Gastroesophageal sphincter (tissue), 4 donors: ENCODE data around the gene SMIM45.
A peak's percentile ranks its signal among the peaks of the same experiment; 100 is the strongest.

Experiments used
- ATAC-seq: fragments of 150-250 bp; one replicate; pipeline ENCODE4 v1.9.1; 2016; ENCODE audit warnings: mild to moderate bottlenecking, moderate library complexity
- H3K27ac ChIP-seq, 4 donors: fragments of 200-600 bp; sonication (generic) in 3 of 4; 1 replicate in 3 of 4; 2 replicates in 1 of 4; pipeline ENCODE4 v1.5.1; 2016 to 2019
- H3K27me3 ChIP-seq: fragments of 200-600 bp; sonication (generic); one replicate; pipeline ENCODE4 v1.5.1; 2019
- H3K36me3 ChIP-seq, 2 donors: fragments of 200-600 bp; sonication (generic); one replicate each; pipeline ENCODE4 v1.5.1; 2019; ENCODE audit warnings: control low read depth in 1 of 2
- H3K4me1 ChIP-seq, 3 donors: fragments of 200-600 bp; sonication (generic); 1 replicate in 2 of 3; 2 replicates in 1 of 3; pipeline ENCODE4 v1.5.1; 2016 to 2019; ENCODE audit warnings: control low read depth in 2 of 3
- H3K4me3 ChIP-seq, 2 donors: fragments of 200-600 bp; sonication (generic); one replicate each; pipeline ENCODE4 v1.5.1; 2019; ENCODE audit warnings: mild to moderate bottlenecking in 1 of 2, moderate library complexity in 1 of 2
- H3K9me3 ChIP-seq, 3 donors: fragments of 200-600 bp; sonication (generic); one replicate each; pipeline ENCODE4 v1.5.1; 2017 to 2019; ENCODE audit warnings: control low read depth in 2 of 3
- EP300 ChIP-seq: sonication (generic); formaldehyde crosslinking; IDR thresholded peaks from one replicate; pipeline ENCODE4 v1.6.1; 2017; ENCODE audit warnings: antibody characterized with exemption, mild to moderate bottlenecking
- POLR2A ChIP-seq, 2 donors: fragments of 450-650 bp; IDR thresholded peaks; one replicate each; pipeline ENCODE4 v1.6.1; 2017; ENCODE audit warnings: antibody characterized with exemption in 2 of 2, mild to moderate bottlenecking in 2 of 2, moderate library complexity in 1 of 2
- POLR2AphosphoS5 ChIP-seq: sonication (generic); formaldehyde crosslinking; IDR thresholded peaks from one replicate; pipeline ENCODE4 v1.6.1; 2017; ENCODE audit warnings: antibody characterized with exemption
- WGBS, 2 donors: methylation state at CpG; one replicate each; pipeline ENCODE4 v1.1.5; 2018; ENCODE audit warnings: low coverage in 1 of 2; 5-methylcytosine and 5-hydroxymethylcytosine counted together
- TF ChIP-seq, protein P1 (sequence below), 4 experiments: fragments of 200-600 bp in 2 of 4; fragments of 450-650 bp in 2 of 4; sonication (generic) in 1 of 4; IDR thresholded peaks; one replicate each; pipeline ENCODE4 v1.5.1; 2017 to 2019; ENCODE audit warnings: antibody characterized with exemption in 4 of 4, mild to moderate bottlenecking in 2 of 4, moderate library complexity in 2 of 4

Gene SMIM45

DNA sequence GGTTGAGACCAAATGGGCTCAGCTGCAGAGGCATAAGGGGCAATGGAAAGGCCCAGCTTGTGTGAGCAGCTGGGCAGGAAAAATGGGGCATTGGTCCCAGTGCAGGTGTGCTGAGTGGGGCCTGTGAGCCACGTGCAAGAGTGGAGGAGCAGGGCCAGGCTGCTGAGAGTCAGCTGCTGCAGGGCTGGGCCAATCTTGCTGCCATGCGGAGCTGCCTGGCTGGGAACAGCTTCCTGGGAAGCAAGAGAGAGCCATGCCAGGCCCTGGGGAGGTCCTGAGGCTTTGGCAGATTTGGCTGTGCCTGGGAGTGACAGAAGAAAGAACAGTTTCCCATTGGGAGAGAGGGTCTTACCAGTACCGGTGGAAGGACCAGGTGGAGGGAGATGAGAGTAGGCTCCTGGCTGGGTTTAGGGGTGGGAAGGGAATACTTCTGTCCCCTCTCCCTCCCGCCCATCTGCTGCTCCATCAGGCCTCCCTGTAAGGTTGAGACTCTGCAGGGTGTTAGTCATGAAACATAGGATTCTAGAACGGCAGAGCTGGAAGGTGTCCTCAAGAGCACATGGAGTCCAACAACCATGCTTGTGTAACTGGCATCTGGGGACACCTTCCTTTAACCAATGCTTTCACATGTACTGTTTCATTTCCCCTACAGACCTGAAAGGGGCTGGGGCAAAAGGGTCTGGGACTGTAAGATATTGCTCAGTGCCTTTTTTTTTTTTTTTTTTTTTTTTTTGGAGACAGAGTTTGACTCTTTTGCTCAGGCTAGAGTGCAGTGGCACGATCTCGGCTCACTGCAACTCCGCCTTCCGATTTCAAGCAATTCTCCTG is 27.7 kb downstream of the SMIM45 start:
- TF ChIP-seq EP300 (no peak), POLR2AphosphoS5 (no peak), POLR2A (IDR thresholded peaks at IDR 0.05) (no peak)
- TF ChIP-seq, protein P1, sequence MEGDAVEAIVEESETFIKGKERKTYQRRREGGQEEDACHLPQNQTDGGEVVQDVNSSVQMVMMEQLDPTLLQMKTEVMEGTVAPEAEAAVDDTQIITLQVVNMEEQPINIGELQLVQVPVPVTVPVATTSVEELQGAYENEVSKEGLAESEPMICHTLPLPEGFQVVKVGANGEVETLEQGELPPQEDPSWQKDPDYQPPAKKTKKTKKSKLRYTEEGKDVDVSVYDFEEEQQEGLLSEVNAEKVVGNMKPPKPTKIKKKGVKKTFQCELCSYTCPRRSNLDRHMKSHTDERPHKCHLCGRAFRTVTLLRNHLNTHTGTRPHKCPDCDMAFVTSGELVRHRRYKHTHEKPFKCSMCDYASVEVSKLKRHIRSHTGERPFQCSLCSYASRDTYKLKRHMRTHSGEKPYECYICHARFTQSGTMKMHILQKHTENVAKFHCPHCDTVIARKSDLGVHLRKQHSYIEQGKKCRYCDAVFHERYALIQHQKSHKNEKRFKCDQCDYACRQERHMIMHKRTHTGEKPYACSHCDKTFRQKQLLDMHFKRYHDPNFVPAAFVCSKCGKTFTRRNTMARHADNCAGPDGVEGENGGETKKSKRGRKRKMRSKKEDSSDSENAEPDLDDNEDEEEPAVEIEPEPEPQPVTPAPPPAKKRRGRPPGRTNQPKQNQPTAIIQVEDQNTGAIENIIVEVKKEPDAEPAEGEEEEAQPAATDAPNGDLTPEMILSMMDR (IDR thresholded peaks at IDR 0.05): no peak
- no peak overlapping the region for H3K4me3 ChIP-seq
- H3K36me3 ChIP-seq: no peaks in the 10 kb centered on the region
- ATAC-seq: no peak
- H3K27me3 ChIP-seq: peaks cover 38% of the 10 kb centered on the region
- 49 to 63% methylated on average over 2 to 3 of the region's 9 CpGs for WGBS, 2 donors
- no peak overlapping the region for H3K27ac ChIP-seq
- peaks cover 0 to 16% (median 9%) of the 10 kb centered on the region in 3 donors for H3K4me1 ChIP-seq
- no peaks in the 10 kb centered on the region for H3K9me3 ChIP-seq

DNA sequence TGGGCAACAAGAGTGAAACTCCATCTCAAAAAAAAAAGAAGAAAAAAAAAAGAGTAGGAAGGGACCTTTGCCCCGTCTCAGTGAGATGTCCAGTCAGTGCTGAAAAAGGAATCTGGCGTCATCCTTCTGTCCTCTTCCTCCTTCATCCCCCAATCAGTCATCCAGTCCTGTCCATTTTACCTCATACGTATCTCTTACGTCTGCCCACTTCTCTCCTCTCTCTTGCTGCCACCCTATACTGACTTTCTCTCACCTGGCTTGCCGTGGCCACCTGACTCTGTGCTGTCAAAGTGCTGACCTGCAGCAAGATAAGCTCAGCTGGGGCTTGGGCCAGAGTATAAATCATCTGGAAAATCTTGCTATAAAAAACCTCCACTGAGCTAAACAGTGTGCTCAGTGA is 30.9 kb downstream of the SMIM45 start:
- TF ChIP-seq POLR2AphosphoS5: no peak
- no peak for TF ChIP-seq EP300
- TF ChIP-seq, protein P1 (IDR thresholded peaks at IDR 0.05): no peak
- no peak for TF ChIP-seq POLR2A (IDR thresholded peaks at IDR 0.05)
- WGBS, 2 donors: 55 to 71% methylated on average over 5 of the region's 5 CpGs
- Histone ChIP-seq H3K36me3 (no peaks in the 10 kb centered on the region), H3K27ac (no peak overlapping the region), H3K4me1 (no peaks in the 10 kb centered on the region), H3K27me3 (peaks cover 9% of the 10 kb centered on the region), H3K4me3 (no peak overlapping the region), H3K9me3 (no peaks in the 10 kb centered on the region)
- ATAC-seq: no peak

DNA sequence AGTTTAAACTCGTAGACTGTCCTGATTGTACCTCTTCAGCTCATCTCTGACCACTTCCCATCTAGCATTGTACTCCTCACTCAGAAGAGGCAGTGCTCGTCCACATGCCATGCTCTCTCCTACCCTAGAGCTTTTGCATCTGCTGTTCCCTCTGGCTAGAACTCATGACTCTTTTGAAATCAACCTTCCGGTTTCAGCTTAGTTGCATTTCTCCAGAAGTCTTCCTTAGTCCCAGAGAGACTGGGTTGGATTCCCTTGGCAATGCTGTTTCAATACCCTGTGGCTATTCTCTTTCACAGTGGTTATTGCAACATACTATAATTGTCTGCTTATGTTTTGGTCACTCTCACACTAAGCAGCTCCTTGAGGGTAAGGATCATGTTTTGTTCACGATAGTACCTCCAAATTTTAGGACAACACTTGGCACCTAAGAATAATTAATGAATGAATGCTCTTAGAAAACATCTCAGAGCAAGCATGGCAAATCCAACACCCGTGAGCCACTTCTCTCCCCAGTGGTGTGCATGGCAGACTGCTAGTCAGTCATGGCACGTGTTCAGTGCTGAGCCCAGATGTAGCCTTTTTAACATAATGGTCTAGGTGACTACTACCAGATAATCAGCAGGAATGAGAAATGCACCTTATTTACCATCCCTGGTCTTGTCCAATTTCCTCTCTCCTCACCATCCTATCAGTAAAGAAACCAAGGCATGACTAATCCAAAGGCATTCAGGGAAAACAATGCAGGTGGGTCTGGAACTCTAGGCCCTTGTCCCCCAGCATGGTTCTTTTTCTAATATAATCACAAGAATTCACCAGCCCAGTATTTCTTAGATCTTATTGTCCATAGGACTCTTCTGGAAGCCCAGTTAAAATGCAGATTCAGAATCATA is 31.8 kb downstream of the SMIM45 start:
- no peak overlapping the region for H3K27ac ChIP-seq
- no peaks in the 10 kb centered on the region for H3K4me1 ChIP-seq
- TF ChIP-seq POLR2AphosphoS5: no peak
- TF ChIP-seq POLR2A (IDR thresholded peaks at IDR 0.05): no peak
- TF ChIP-seq EP300: no peak
- TF ChIP-seq, protein P1 (IDR thresholded peaks at IDR 0.05): no peak
- no peaks in the 10 kb centered on the region for H3K36me3 ChIP-seq
- no peak overlapping the region for H3K4me3 ChIP-seq
- ATAC-seq: peak; percentile 66
- H3K9me3 ChIP-seq: no peaks in the 10 kb centered on the region
- peaks cover 5% of the 10 kb centered on the region for H3K27me3 ChIP-seq
- 70 to 77% methylated on average over 6 of the region's 6 CpGs for WGBS, 2 donors

DNA sequence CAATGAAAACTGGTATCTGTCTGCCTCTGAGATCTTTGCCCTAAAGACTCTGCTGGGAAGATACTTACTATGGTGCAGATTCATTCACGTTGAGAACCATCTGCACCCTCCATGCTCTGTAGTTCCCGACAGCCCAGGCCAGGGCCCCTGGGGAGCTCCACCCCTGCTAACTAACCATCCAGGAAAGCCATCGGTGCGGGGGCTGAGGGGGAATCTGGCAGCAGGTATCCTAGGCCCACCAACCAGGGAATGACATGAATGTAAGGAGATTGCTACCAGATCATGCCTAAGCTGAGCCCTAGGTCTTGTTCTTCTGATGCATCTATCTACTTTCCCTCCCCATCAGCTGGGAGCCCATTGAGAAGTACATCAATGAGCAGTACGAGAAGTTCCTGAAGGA is 35.3 kb downstream of the SMIM45 start:
- Histone ChIP-seq H3K36me3 (no peaks in the 10 kb centered on the region), H3K4me1 (no peaks in the 10 kb centered on the region), H3K4me3 (no peak overlapping the region), H3K27me3 (peaks cover 5% of the 10 kb centered on the region), H3K27ac (no peak overlapping the region), H3K9me3 (no peaks in the 10 kb centered on the region)
- WGBS, 2 donors: 79 to 100% methylated on average over 1 to 2 of the region's 5 CpGs
- TF ChIP-seq EP300: no peak
- no peak for ATAC-seq

DNA sequence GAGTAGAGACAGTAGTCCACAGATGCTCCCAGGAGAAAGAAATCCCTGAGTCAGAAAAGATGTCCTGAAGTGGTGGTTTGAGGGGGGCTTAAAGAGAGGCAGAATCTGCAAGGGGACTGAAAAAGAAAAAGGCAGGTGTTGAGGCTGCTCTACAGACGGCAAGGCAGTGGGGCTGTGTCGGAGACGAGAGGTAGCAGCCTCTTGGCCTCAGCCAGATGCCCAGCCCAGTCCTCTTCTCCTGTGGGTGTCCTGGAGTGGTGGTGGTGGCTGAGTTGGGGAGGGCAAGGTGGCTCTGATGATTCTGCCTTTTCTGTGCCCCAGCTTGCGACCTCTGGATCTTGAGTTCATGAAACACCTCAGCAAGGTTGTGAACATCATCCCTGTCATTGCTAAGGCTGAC is 37.3 kb downstream of the SMIM45 start:
- WGBS, 2 donors: 60 to 68% methylated on average over 4 of the region's 4 CpGs
- H3K27ac ChIP-seq: no peak overlapping the region
- TF ChIP-seq POLR2AphosphoS5: no peak
- H3K27me3 ChIP-seq: peaks cover 5% of the 10 kb centered on the region
- no peak for ATAC-seq
- H3K36me3 ChIP-seq: no peaks in the 10 kb centered on the region
- H3K4me1 ChIP-seq: no peaks in the 10 kb centered on the region
- no peak overlapping the region for H3K4me3 ChIP-seq
- H3K9me3 ChIP-seq: no peaks in the 10 kb centered on the region
